ENCODE data around the gene E2F7.

DNA sequence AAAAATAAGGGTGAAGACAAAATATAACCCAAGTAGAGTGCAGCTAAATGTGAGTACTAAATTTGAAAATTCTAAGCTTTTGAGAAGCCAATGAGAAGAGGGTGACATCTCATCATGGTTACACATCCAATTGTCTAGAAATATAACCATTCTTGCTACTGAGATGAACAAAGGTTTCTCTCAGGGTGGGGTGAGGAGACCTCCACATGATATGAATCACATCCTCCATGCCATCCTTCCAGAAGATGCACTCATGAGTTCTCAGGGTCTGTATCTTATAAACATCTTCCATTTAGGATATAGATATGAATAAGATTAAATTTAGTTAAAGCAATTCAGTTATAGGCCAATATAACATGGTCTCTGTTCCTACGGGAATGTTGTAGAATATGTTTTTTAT, 38.9 kb upstream of the E2F7 start:
- TF ChIP-seq, protein P1, sequence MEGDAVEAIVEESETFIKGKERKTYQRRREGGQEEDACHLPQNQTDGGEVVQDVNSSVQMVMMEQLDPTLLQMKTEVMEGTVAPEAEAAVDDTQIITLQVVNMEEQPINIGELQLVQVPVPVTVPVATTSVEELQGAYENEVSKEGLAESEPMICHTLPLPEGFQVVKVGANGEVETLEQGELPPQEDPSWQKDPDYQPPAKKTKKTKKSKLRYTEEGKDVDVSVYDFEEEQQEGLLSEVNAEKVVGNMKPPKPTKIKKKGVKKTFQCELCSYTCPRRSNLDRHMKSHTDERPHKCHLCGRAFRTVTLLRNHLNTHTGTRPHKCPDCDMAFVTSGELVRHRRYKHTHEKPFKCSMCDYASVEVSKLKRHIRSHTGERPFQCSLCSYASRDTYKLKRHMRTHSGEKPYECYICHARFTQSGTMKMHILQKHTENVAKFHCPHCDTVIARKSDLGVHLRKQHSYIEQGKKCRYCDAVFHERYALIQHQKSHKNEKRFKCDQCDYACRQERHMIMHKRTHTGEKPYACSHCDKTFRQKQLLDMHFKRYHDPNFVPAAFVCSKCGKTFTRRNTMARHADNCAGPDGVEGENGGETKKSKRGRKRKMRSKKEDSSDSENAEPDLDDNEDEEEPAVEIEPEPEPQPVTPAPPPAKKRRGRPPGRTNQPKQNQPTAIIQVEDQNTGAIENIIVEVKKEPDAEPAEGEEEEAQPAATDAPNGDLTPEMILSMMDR (IDR thresholded peaks at IDR 0.05), result no peak
- TF ChIP-seq, protein P2, sequence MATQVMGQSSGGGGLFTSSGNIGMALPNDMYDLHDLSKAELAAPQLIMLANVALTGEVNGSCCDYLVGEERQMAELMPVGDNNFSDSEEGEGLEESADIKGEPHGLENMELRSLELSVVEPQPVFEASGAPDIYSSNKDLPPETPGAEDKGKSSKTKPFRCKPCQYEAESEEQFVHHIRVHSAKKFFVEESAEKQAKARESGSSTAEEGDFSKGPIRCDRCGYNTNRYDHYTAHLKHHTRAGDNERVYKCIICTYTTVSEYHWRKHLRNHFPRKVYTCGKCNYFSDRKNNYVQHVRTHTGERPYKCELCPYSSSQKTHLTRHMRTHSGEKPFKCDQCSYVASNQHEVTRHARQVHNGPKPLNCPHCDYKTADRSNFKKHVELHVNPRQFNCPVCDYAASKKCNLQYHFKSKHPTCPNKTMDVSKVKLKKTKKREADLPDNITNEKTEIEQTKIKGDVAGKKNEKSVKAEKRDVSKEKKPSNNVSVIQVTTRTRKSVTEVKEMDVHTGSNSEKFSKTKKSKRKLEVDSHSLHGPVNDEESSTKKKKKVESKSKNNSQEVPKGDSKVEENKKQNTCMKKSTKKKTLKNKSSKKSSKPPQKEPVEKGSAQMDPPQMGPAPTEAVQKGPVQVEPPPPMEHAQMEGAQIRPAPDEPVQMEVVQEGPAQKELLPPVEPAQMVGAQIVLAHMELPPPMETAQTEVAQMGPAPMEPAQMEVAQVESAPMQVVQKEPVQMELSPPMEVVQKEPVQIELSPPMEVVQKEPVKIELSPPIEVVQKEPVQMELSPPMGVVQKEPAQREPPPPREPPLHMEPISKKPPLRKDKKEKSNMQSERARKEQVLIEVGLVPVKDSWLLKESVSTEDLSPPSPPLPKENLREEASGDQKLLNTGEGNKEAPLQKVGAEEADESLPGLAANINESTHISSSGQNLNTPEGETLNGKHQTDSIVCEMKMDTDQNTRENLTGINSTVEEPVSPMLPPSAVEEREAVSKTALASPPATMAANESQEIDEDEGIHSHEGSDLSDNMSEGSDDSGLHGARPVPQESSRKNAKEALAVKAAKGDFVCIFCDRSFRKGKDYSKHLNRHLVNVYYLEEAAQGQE (IDR thresholded peaks at IDR 0.05; ENCODE audit: insufficient read depth in 1 of 2, low read depth in 2 of 2, low read length in 1 of 2), result no peak

Data from Panc1 (cell line).